GM19193 (cell line): Measurements from ENCODE around the gene CDKAL1.

Source experiments
- POLR2A ChIP-seq: IDR thresholded peaks from 4 replicates; pipeline ENCODE4 v1.6.1; 2011; ENCODE audit not compliant: insufficient read depth, insufficient read length; ENCODE audit errors: extremely low read depth

CDKAL1 gene

DNA sequence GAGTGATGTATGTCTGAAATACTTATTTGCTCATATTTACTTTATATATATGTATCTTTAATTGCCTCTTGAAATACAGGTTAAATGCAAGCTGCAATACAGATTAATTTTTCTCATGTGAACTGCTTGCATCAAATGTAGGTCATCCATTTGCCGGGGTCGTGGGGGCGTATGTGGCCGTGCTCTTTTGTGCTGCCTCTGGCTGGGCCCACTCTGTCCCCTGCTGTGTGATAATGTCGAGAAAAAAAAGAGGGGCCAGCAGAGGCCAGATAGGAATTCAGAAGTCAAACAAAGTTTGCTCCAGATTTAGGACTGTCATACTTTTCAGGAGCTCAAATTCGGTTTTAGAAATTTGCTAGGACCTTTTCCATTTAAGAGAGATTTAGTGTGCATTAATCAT lies 599.6 kb downstream of the CDKAL1 start:
- no peak for TF ChIP-seq POLR2A

DNA sequence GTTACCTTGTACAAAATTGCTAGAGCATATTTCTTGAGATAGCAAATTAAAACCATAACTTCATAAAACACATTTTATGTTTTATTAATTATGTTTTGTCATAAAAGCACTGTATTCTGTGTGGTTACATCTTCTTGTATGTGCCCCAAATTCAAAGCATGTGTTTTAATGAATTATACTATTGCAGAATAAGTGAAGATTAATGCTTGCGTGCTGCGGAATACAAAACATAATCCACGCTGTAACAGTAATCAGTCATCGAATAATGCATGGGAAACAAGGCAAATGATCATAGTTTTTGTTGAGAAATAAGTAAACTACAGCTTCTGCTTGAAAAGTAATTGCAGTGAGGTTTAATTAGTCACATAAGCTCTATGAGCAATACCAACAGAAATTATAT lies 600.1 kb downstream of the CDKAL1 start:
- no peak for TF ChIP-seq POLR2A

- no peak for TF ChIP-seq POLR2A
Observed at GRCh38 chr6:21135484-21136013, 601.3 kb downstream of the CDKAL1 start.

DNA sequence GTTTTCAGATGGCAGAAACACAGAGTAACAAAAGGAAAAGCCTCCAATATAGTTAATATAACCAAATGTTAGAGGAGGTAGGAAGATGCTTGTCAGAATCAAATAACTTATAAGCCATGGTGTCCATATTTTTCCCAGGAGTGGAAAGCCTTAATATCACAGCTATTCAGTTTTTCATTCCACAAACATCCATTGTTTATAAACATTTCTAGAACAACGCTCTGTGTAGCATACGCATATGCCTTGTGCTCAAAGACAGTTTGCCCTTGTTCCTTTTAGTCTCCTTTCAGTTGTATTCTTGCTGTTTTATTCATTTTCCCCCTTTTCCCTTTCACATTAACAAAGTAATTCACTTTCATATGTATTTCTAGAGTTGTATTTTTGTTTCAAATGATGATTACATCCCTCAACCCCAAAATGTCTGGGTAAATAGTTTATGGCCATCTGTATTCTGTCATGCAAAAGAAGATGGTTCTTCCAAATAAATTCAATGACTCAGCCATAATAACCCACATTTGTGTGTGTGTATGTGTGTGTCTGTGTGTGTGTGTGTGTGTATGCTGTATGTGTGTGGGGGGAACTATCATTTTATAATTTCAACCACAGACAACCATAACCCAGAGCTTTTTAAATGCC lies 603.6 kb downstream of the CDKAL1 start:
- no peak for TF ChIP-seq POLR2A

GRCh38 chr6:21138336-21139069 lies 604.2 kb downstream of the CDKAL1 start:
- no peak for TF ChIP-seq POLR2A

GRCh38 chr6:21140966-21141365 lies 606.7 kb downstream of the CDKAL1 start:
- no peak for TF ChIP-seq POLR2A

DNA sequence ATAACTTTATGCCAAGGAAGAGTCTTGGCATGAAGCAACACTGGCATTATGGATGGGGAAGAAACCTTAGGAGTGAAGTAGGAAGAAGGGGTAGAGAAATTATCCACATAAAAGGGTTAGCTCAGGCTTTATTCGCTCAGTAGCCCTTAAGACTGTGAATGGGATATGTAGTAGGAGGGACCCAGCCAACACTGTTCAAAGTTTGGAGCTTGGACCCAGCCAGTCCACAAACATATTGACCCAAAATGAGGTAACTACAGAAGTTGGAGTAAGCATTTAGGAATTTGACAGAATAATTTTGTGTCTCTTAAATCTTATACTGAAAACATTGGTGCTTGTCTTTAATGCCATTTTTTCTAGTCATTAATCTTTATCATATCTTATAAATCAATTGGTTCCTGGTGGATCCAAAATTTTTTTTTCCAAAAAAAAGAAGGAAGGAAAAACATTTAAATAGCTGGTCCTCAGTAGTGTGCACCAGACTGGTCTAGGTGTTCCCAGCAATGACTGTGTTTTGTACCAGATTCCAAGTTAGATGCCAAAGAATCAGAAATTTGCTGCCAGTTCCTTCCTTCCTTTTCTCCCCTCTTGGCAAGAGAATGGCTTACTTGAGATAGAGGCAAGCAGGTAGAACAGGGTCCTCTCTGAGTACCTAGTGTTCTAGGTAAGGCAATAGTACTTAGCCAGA lies 607.5 kb downstream of the CDKAL1 start:
- no peak for TF ChIP-seq POLR2A

DNA sequence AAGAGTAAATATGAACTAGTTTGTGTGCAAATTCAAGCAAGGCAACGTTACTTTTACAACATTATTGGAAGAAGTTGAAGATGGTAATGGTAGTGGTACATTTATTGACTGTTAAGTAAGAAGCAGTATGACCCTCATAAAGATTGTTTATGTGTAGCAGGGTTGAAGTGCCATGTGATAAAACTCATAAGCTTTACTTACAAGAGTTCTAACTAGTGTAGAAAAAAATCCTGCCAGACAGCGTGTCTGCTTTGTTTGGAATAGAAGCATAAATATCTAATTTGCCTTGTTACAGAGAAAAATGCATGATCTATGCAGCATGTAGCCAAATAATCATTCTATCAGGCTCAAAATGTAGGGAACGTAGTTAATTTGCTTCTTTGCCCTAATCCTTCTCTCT lies 608.5 kb downstream of the CDKAL1 start:
- no peak for TF ChIP-seq POLR2A

DNA sequence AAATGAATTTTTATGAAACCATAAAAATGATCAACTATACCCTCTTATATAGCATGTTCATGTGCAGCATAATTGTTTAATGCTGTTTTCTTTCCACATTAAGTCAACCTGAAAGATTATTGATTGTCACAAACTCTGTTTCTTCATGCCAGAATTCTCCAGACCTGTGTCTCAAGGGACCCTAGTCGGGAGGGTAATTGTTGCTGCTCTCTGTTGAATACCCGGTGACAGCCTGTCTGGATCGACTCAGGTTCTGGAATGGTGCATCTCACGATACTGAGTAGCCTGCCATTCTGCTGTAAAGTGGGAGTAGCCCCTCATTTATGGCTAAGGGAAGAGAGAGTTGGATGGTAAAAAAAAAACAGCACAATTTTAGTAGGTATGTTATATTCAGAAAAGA lies 609.4 kb downstream of the CDKAL1 start:
- no peak for TF ChIP-seq POLR2A

GRCh38 chr6:21144928-21145327 lies 610.7 kb downstream of the CDKAL1 start:
- TF ChIP-seq POLR2A, result no peak

DNA sequence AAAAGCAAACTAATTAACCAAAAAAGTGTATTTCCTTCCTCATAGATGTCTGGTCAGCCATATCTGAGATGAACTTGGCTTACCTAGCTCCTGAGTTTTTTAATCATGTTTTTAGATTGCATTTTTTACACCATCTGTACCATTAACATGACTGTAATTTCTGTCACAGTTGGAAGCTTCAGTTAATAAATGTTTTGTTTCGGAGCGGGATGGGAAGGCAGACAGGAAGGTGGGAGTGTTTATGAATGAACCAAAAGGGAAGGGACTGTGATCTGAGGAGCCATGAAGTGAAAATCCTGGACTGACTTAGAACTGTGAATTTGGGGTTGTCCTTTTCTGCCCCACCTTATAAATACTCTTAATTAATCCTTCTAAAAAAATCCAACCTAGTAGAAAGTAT lies 613.7 kb downstream of the CDKAL1 start:
- no peak for TF ChIP-seq POLR2A

DNA sequence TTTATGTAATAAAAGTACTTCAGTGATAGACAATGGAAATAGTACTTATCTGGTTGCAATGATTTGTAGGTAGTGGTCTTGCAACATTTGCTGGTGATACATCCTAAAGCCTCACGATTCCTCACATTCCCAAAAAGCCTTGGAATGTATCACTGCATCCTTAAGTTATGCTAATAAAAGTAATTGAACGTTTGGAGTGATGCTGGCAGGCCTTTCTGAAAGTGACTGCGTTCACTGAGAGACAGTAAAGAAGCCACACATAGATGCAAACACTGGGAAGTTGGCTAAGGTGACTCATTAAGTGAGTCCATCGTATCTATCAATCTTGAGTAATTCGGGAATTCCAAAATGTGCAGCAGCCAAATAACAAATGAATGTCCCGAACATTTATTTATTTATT lies 615.2 kb downstream of the CDKAL1 start:
- no peak for TF ChIP-seq POLR2A

- no peak for TF ChIP-seq POLR2A
Observed at GRCh38 chr6:21150667-21151066, 616.4 kb downstream of the CDKAL1 start.

- no peak for TF ChIP-seq POLR2A
Observed at GRCh38 chr6:21151119-21151518, 616.9 kb downstream of the CDKAL1 start.

DNA sequence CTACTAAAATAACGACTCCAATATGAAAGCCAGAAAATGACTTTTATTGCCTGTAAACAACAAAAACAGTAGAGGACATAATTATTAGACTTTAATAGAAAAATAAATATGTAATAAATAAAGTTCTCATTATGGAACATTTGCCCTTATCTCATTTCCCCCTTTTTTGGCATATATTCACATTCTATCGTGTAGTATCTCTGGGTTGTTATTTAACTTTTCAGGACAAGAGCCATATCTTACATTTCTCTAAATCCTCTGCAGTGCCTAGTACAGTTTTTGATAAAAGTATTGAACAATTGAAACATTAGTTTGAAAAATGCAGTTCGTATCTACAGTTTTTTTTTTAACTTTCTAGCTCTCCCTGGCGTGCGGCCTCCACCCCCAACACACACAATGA lies 617.3 kb downstream of the CDKAL1 start:
- TF ChIP-seq POLR2A, result no peak

DNA sequence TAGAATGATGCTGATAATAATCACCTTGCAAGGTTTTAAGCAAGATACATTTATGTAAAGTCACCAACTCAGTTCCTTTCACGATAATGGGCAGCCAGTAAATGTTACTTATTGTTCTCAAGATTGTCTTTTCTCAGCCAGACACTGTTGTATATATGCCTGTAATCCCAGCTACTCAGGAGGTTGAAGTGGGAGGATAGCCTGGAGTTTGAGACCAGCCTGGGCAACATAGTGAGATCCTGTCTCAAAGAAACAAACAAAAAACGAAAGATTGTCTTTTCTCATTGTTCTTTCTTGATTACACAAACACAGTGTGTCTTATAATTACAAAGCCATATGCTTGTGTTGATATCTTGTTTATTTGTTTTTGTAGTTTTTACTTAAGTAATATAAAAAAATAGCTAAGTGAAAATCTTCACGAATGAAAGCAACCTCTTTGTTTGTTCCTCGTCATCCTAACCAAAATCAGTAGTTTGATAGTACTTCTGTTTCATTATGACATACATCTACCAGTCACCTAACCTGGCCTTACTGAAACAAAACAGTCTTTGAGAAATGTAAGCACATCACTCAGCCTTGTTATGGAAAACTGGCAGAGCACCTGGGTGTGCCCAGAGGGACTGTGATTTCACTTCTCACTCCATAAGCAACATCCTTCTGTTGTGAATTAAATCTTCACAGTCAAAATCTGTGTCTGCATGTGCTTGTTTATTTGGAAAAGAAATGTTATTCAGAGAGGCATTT lies 623.1 kb downstream of the CDKAL1 start:
- no peak for TF ChIP-seq POLR2A

DNA sequence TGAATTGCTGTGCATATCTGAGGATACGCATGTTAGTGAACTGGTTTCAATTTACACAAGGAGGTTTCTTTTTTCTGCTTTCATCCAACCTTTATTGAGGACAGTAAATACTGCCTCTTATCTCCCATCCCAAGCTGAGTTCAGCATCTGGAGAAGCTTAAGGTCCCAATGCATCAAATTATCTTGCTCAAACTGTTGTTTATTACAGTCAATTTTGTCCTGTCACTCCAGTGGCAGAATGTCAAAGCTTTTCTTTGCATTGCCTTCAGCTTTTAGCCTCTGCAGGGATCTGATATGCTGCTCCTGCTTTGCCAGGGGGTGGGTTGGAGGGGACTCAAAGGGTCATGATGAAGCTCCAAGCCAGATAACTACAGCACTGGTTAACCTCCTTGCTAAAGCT lies 623.9 kb downstream of the CDKAL1 start:
- TF ChIP-seq POLR2A, result no peak
